Right lobe of liver (tissue), 4 donors: ENCODE measurements around the gene CACNA1D.

Source experiments
- CTCF ChIP-seq, 4 donors: fragments of 200-600 bp in 3 of 4; fragments of 450-650 bp in 1 of 4; IDR thresholded peaks; one replicate each; pipeline versions ENCODE4 v1.5.1 to v1.8.0; 2016 to 2022; ENCODE audit warnings: antibody characterized with exemption in 4 of 4, mild to moderate bottlenecking in 2 of 4
- POLR2A ChIP-seq: fragments of 450-650 bp; IDR thresholded peaks from one replicate; pipeline ENCODE4 v1.6.1; 2017; ENCODE audit warnings: antibody characterized with exemption, mild to moderate bottlenecking
- donor health status: DM: no; HTN: no; CAD: no.
- donor health status: DM: no; HTN: no; CAD: no.
- donor health status: DM: no; HTN: yes; CAD: no.

- TF ChIP-seq CTCF (IDR thresholded peaks at IDR 0.05) (no peak), POLR2A (no peak)
Measured at GRCh38 chr3:53641397-53641796, 147.0 kb downstream of the CACNA1D start.
